NOMO-1 treated with dmso at 0.1 percent for 144 hours (cell line): ENCODE data around the gene LGALS12.

Source experiments
- DNase-seq: peaks from one replicate; lab custom pipeline; 2025; ENCODE audit not compliant: unreplicated experiment; lab: John Stamatoyannopoulos, UW

Gene LGALS12

GRCh38 chr11:63558459-63559157 is 52.7 kb downstream of the LGALS12 start:
- DNase-seq = no peak

GRCh38 chr11:63560506-63561180 is 54.8 kb downstream of the LGALS12 start:
- DNase-seq = no peak

GRCh38 chr11:63563201-63564055 is 57.5 kb downstream of the LGALS12 start, which contains the start of gene PLAAT2:
Gene PLAAT2 (minus strand): TSS chr11:63563379. CDS start chr11:63563324, 55 bp downstream.
- no peak for DNase-seq

- DNase-seq = no peak
Measured at GRCh38 chr11:63564056-63564774, 58.3 kb downstream of the LGALS12 start.

- DNase-seq = no peak
Measured at GRCh38 chr11:63564784-63565350, 59.0 kb downstream of the LGALS12 start.
